GM12878 (cell line): ENCODE measurements around the gene TTLL10. TPM values are rescaled to one million over a fixed set of nuclear protein-coding genes. Genes with fewer than 3 reads are reported as not detected.

ENCODE experiments used
- ATAC-seq: fragments of 200-7000 bp; cut with Tn5 transposase; 3 replicates; pipeline ENCODE4 v1.9.1; 2020; ENCODE audit warnings: mild to moderate bottlenecking, moderate library complexity
- BruUV-seq: library from RNA; stranded (reverse); fragments of 400-500 nt; replicated peaks from 2 replicates; lab custom pipeline; 2021; lab: Mats Ljungman, UMichigan
- CTCF ChIA-PET: fragments of 300-600 bp; sonication (Branson Sonifier 250); formaldehyde crosslinking; extraction: SDS; loops from one replicate; lab custom pipeline; 2021; ENCODE audit warnings: inconsistent platforms; lab: Yijun Ruan, JAX
- POLR2A ChIA-PET: fragments of 350-600 bp; formaldehyde crosslinking; extraction: SDS; loops from one replicate; lab custom pipeline; 2021; ENCODE audit warnings: inconsistent platforms; lab: Charles Lee
- RAD21 ChIA-PET: fragments of 300-600 bp; sonication (Branson Sonifier 250); formaldehyde crosslinking; loops from one replicate; lab custom pipeline; 2023; ENCODE audit warnings: antibody characterized with exemption; ENCODE audit not compliant: unreplicated experiment; lab: Charles Lee
- SMC1A ChIA-PET: fragments of 300-600 bp; sonication (Branson Sonifier 250); formaldehyde crosslinking; loops from one replicate; lab custom pipeline; 2023; ENCODE audit not compliant: unreplicated experiment, uncharacterized antibody; lab: Charles Lee
- DNase-seq: peaks from one replicate; pipeline ENCODE4 v3.0.0-alpha.2; 2011; ENCODE audit warnings: low read depth, low spot score
- FAIRE-seq: peaks from 3 replicates; lab custom pipeline; 2011; peaks lifted over from hg19 to GRCh38; lab: Jason Lieb, UNC
- H2AFZ ChIP-seq: 2 replicates; pipeline ENCODE4 v1.6.0; 2011; ENCODE audit warnings: low read depth, low read length, control low read depth; ENCODE audit not compliant: control insufficient read depth
- H3K27ac ChIP-seq: 2 replicates; pipeline ENCODE4 v1.5.1; 2011; ENCODE audit warnings: control low read depth; ENCODE audit not compliant: control insufficient read depth, insufficient read depth
- H3K27me3 ChIP-seq, 2 experiments: replicated peaks in 1 of 2; 2 replicates each; pipeline versions ENCODE4 v1.6.0 to v1.6.1; 2011; ENCODE audit warnings: low read length in 1 of 2; ENCODE audit not compliant: control insufficient read depth in 2 of 2, insufficient read depth in 2 of 2
- H3K36me3 ChIP-seq, 2 experiments: 2 replicates each; pipeline ENCODE4 v1.5.1; 2011; ENCODE audit warnings: low read length in 1 of 2; ENCODE audit not compliant: control insufficient read depth in 2 of 2, insufficient read depth in 2 of 2
- H3K4me1 ChIP-seq: 2 replicates; pipeline ENCODE4 v1.6.1; 2011; ENCODE audit warnings: mild to moderate bottlenecking, low read length, moderate library complexity, mixed read lengths; ENCODE audit not compliant: control insufficient read depth, insufficient read depth
- H3K4me2 ChIP-seq: 2 replicates; pipeline ENCODE4 v1.6.0; 2011; ENCODE audit warnings: control low read depth; ENCODE audit not compliant: control insufficient read depth, insufficient read depth
- H3K4me3 ChIP-seq: fragments of 200-600 bp; sonication (generic); 2 replicates; pipeline ENCODE4 v1.5.1; 2016
- H3K79me2 ChIP-seq: 2 replicates; pipeline ENCODE4 v1.6.0; 2011; ENCODE audit warnings: low read length; ENCODE audit not compliant: control insufficient read depth, insufficient read depth
- H3K9ac ChIP-seq: 2 replicates; pipeline ENCODE4 v1.8.0; 2011; ENCODE audit warnings: low read length, control low read depth, mixed read lengths; ENCODE audit not compliant: control insufficient read depth, insufficient read depth
- H3K9me3 ChIP-seq: replicated peaks from 3 replicates; pipeline ENCODE4 v1.5.1; 2011; ENCODE audit warnings: mild to moderate bottlenecking, low read length; ENCODE audit not compliant: control insufficient read depth, insufficient read depth
- H4K20me1 ChIP-seq: 2 replicates; pipeline ENCODE4 v1.6.0; 2011; ENCODE audit not compliant: control insufficient read depth, insufficient read depth
- ASH2L ChIP-seq: fragments of 300-600, 200-600 bp; sonication (generic); IDR thresholded peaks from 2 replicates; pipeline ENCODE4 v1.6.1; 2017; ENCODE audit warnings: low read depth, mild to moderate bottlenecking, borderline replicate concordance
- CBX3 ChIP-seq: fragments of 200-600 bp; sonication (generic); IDR thresholded peaks from 2 replicates; pipeline ENCODE4 v1.6.1; 2016; ENCODE audit warnings: low read depth, borderline replicate concordance
- CREM ChIP-seq: IDR thresholded peaks from 2 replicates; pipeline ENCODE4 v1.6.1; 2014; ENCODE audit warnings: antibody characterized with exemption, low read depth
- E4F1 ChIP-seq: fragments of 450-650 bp; IDR thresholded peaks from 2 replicates; pipeline ENCODE4 v1.6.1; 2018; ENCODE audit warnings: borderline replicate concordance, mild to moderate bottlenecking; ENCODE audit not compliant: partially characterized antibody
- EGR1 ChIP-seq, 2 experiments: IDR thresholded peaks; 1 replicate in 1 of 2; 2 replicates in 1 of 2; pipeline ENCODE4 v1.6.1; 2011 to 2012; ENCODE audit warnings: low read depth in 2 of 2, low read length in 2 of 2, borderline replicate concordance in 1 of 2, mild to moderate bottlenecking in 1 of 2, moderate library complexity in 1 of 2
- JUNB ChIP-seq: IDR thresholded peaks from 2 replicates; pipeline ENCODE4 v1.6.1; 2016; ENCODE audit warnings: antibody characterized with exemption, mild to moderate bottlenecking
- LARP7 ChIP-seq: fragments of 450-650 bp; IDR thresholded peaks from 2 replicates; pipeline ENCODE4 v1.6.1; 2017; ENCODE audit warnings: mild to moderate bottlenecking
- MYB ChIP-seq: fragments of 150-350 bp; IDR thresholded peaks from 2 replicates; pipeline ENCODE4 v1.6.1; 2014; ENCODE audit warnings: mild to moderate bottlenecking, low read depth, low read length, borderline replicate concordance
- NBN ChIP-seq: fragments of 450-650 bp; IDR thresholded peaks from 2 replicates; pipeline ENCODE4 v1.6.1; 2016
- NFXL1 ChIP-seq: fragments of 450-650 bp; IDR thresholded peaks from 2 replicates; pipeline ENCODE4 v1.6.1; 2017; ENCODE audit warnings: antibody characterized with exemption, mild to moderate bottlenecking, borderline replicate concordance
- PAX8 ChIP-seq: fragments of 450-650 bp; IDR thresholded peaks from 2 replicates; pipeline ENCODE4 v1.6.1; 2017; ENCODE audit warnings: mild to moderate bottlenecking, moderate library complexity
- RAD21 ChIP-seq: IDR thresholded peaks from 2 replicates; pipeline ENCODE4 v1.6.1; 2011; ENCODE audit warnings: mild to moderate bottlenecking, low read depth, low read length, moderate library complexity; ENCODE audit not compliant: insufficient read depth
- RBBP5 ChIP-seq: fragments of 200-600 bp; sonication (generic); conservative IDR thresholded peaks from 2 replicates; pipeline ENCODE4 v1.6.1; 2016
- SMARCA5 ChIP-seq: fragments of 450-650 bp; IDR thresholded peaks from 2 replicates; pipeline ENCODE4 v1.6.1; 2017; ENCODE audit warnings: mild to moderate bottlenecking
- TARDBP ChIP-seq: IDR thresholded peaks from 2 replicates; pipeline ENCODE4 v1.6.1; 2016; ENCODE audit warnings: borderline replicate concordance
- ZBTB11 ChIP-seq: fragments of 450-650 bp; formaldehyde crosslinking; IDR thresholded peaks from 2 replicates; pipeline ENCODE4 v1.5.0; 2022; ENCODE audit warnings: mild to moderate bottlenecking, missing genetic modification characterization
- WGBS: methylation state at CpG from one replicate; pipeline ENCODE4 v1.1.6; 2016; ENCODE audit warnings: low lambda C conversion rate; ENCODE audit not compliant: insufficient replicate concordance, insufficient coverage; ENCODE audit errors: missing lambda C conversion rate; 5-methylcytosine and 5-hydroxymethylcytosine counted together
- in situ Hi-C: fragments of 300-500 bp; cut with MboI; formaldehyde crosslinking; loops from 9 replicates; pipeline ENCODE4 v1.14.3; 2018; ENCODE audit warnings: mixed read lengths
- intact Hi-C: fragments of 100-400 bp; cut with micrococcal nuclease; formaldehyde crosslinking; loops from one replicate; pipeline ENCODE4 v1.14.2; 2022; ENCODE audit not compliant: unreplicated experiment
- polyA plus RNA-seq, 11 experiments: library from polyadenylated mRNA; depleted of rRNA in 4 of 11; unstranded in 6 of 11; stranded (reverse) in 5 of 11; fragments of >200 nt; fragmentation: Nextera tagmentation in 4 of 11; fragmentation: Illumina TruSeq in 1 of 11; extraction: Ambion mirVana in 4 of 11; extraction: Trizol in 1 of 11; gene quantifications; 1 replicate in 1 of 11; 2 replicates in 10 of 11; pipeline versions ENCODE4 v1.2.1 to v1.2.3, GENCODE V29; 2011 to 2016; ENCODE audit warnings: inconsistent platforms in 2 of 11, missing spikeins in 2 of 11, low read depth in 1 of 11
- total RNA-seq, 4 experiments: library from RNA; depleted of rRNA in 3 of 4; stranded (reverse); fragments of >200 nt in 3 of 4; fragmentation: Illumina TruSeq in 1 of 4; extraction: Trizol in 1 of 4; gene quantifications; 2 replicates each; pipeline versions ENCODE4 v1.2.1 to v1.2.3, GENCODE V29; 2013 to 2021
- TF ChIP-seq, protein P1 (sequence below): IDR thresholded peaks from 2 replicates; pipeline ENCODE4 v1.6.1; 2011; ENCODE audit warnings: low read depth, low read length, improper control_type of control experiment, borderline replicate concordance

The TTLL10 gene
- total and polyA plus RNA-seq, 10 of the 15 experiments (the other 5 are each of a cell fraction or from before 2014, with no cell fraction given): not detected

DNA sequence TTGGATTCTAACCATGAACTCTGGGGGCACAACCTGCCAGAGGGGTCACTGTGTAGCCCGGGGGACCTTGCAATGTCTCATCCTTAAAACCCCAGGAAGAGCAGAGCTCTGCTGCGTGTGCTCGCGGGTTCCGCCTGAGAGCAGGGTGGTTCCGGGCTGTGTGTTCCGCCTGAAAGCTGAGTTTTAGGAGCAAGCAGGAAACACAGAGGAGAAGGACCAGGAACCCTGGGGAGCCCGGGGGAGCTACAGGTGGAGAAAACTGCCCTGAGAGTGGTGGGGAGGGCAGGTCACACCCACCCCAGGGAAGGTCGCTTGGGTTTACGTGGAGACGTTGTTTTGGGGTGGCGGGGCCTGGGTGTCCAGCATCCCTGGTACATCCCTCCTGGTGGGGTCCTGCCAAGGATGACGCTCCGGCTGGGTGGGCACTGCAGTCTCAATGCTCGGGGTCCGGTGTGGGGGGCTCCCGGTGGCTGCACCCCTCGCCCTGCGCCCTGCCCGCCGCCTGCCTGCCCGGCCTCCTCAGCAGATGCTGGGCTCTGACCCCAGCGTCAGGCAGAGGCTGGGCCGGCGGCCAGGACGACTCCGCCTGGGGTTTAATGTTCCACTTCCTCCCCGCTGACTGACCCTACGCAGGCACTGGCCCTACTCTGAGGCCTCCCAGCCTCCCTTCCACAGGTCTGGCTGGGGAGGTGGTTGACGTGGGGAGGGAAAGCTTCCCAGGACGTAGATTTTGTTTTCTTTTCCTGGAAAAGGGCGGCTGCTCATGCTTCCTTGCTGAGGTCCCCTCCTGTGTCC lies 40.5 kb upstream of the TTLL10 start:
- Histone ChIP-seq H3K79me2 (no peaks in the 10 kb centered on the region), H3K4me2 (no peak overlapping the region), H3K27me3 (no peaks in the 10 kb centered on the region; a peak in 1 of 4 replicates), H4K20me1 (no peaks in the 10 kb centered on the region), H3K27ac (no peak overlapping the region), H3K9me3 (no peaks in the 10 kb centered on the region), H3K4me1 (peaks cover 10% of the 10 kb centered on the region), H2AFZ (no peak overlapping the region), H3K4me3 (no peak overlapping the region), H3K9ac (no peak overlapping the region), H3K36me3 (no peaks in the 10 kb centered on the region)
- ChIA-PET SMC1A (no interaction called here), POLR2A (no interaction called here), CTCF (no interaction called here), RAD21 (no interaction called here)
- intact Hi-C loops: no loop called here
- BruUV-seq: no TSS peak
- ATAC-seq: no peak
- in situ Hi-C loops: no loop called here
- FAIRE-seq: no peak
- TF ChIP-seq JUNB (no peak), LARP7 (no peak), ASH2L (no peak), PAX8 (no peak), ZBTB11 (CRISPR knock-in tag) (no peak), EGR1 (IDR thresholded peaks at IDR 0.05; ENCODE audit: borderline replicate concordance in 1 of 2, low read depth in 2 of 2, low read length in 2 of 2) (no peak), CBX3 (no peak), RAD21 (no peak), RBBP5 (no peak), NFXL1 (no peak), MYB (no peak), NBN (no peak), E4F1 (no peak), TARDBP (no peak), SMARCA5 (no peak), CREM (no peak)
- TF ChIP-seq, protein P1, sequence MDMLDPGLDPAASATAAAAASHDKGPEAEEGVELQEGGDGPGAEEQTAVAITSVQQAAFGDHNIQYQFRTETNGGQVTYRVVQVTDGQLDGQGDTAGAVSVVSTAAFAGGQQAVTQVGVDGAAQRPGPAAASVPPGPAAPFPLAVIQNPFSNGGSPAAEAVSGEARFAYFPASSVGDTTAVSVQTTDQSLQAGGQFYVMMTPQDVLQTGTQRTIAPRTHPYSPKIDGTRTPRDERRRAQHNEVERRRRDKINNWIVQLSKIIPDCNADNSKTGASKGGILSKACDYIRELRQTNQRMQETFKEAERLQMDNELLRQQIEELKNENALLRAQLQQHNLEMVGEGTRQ: no peak
- DNase-seq: no peak
- WGBS: 74% methylated on average over 29 of the region's 32 CpGs
